Activated gamma-delta T cell treated with Interleukin-2 at 50 U/mL for 16 hours (primary cell): ENCODE measurements around the gene AMN.

Experiments used
- DNase-seq: peaks from one replicate; pipeline ENCODE4 v3.0.0-alpha.2; 2020

AMN gene

DNA sequence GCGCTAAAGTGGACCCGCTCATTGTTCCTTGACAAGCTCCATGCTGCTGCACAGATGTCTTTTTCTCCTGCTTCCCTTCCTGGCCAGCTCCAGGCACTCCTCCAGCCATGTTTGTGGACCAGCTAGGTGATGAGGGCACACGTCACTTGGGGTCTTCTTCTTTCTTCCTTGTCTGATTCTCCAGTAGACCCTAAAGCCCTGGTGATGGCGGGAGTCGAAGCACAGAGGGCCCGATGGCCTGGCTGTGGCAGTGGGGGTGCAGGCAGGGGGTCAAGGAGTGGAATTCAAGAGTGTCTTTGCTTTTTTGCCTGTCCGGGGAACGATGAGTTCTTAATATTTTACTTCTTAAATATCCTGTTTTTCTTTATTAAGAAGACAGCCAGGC is 23.0 kb upstream of the AMN start:
- DNase-seq, result no peak

DNA sequence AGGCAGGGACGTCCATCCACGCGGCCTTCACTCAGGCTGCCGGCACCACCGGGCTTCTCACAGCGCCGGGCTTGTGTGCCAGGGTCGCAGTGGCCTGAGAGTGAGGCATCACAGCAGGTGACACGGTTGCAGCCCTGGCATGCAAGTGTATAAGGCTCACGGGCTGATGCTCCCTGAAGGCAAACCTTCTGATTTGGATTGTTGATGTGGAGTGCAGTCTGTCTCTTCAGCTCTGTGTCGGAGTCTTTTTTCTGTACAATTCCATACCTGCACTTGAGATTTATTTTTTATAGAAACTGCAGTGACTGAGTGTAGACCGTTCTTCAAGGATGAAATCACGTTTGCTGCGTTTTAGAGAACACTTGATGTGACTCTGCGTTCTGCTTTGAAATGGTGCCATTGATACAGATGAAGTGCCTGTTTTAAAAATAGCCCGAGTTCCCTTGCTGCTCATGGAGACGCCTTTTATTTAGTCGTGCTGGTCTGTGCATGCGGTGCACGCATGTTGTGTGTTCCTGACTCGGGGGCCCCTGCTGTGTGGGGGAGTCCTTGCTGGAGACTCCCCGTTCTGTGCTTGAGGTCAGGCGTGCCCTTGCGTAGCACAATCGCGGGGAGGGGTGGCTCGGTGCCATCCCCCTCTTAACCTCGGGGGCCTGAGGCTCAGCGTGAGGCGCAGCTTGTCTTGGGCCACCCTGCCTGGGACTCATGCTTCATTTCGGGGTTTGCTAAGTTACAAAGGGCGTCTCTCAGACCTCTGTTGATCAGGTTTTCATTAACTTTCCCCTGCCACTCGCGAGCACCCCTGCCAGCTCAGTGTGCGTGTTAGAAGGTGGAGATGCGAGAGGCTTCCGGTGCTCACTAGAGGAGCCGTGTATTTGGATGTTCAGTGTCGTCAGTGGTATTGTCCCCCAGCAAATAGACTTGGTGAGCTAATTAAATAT is 21.6 kb upstream of the AMN start:
- peak; percentile 34 for DNase-seq

DNA sequence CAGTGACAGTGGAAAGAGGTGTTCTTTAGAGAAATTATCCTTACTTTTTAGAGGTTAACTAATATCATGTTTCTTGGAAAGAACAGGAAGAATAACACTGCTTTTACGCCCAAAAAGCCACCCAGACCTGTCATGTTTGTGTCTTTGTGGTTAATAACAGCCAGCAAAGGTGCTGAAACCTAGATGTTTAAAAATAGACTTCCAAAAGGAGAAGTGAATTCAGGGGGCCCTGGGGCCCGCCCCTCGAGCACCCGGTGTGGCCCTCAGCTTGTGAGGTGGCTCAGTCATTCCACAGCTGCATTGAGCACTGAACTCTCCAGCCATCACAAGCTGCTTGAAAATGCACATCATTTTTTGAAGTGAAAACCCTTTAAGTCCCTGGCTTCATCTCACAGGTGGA is 20.8 kb upstream of the AMN start:
- DNase-seq, result no peak

- no peak for DNase-seq
Observed at GRCh38 chr14:102902086-102902485, 20.4 kb upstream of the AMN start.

DNA sequence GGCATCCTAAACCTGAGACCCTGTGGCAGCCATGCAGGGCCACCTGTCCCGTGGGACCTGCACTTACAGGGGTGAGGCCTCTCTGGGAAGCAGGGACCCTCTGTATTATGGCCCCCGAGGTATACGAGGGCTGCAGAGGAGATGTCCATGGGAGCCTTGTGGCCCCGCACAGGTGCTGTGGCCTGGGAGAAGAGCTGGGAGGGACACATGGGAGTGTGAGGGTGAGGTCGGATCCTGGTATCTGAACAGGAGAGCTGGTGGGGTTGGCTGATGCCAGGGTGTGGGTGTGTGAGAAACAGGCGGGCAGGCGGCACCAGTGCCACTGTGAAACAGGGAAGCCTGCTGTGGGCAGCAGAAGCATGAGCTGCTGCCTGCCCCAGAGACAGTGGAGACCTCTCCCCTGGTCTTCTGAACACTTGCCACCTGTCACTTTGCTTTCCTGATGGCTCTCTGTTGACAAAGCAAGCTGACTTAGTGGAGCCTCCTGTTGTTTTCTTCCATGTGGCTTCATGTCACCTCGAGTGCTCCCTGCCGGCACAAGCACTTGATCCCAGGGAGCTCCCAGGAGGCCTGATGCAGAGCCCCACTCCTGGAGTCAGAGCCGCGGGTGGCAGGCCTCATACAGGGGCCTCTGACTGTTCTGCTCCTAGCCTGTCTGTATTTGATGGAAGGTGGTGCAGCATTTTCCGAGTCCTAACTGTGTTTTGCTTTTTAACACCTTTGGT is 19.8 kb upstream of the AMN start:
- no peak for DNase-seq

DNA sequence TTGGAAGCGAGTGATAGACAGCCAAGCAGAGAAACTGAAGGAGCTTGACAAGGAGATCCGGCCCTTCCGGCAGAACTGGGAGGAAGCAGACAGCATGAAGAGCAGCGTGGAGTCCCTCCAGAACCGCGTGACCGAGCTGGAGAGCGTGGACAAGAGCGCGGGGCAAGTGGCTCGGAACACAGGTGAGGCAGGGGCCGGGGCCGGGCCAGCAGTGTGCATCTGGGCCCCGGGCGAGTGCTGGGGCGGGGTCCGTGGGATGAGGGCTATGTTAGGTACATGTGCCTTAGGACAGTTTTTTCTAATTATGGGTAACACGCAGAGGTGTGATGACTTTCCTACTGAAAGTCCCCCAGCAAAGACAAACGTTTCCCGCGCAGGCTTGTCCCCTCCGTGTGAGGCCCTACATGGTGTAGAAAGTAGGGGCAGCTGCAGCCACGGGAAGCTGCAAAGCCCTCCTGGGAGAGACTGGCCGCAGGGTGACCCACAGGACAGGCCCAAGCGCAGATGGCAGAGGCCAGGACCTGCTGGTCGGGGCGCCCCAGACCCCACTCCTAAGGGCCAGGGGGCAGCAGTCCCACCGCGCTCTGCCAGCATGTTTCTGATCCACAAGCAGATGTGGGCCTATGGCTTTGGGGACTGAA is 19.1 kb upstream of the AMN start:
- no peak for DNase-seq

DNA sequence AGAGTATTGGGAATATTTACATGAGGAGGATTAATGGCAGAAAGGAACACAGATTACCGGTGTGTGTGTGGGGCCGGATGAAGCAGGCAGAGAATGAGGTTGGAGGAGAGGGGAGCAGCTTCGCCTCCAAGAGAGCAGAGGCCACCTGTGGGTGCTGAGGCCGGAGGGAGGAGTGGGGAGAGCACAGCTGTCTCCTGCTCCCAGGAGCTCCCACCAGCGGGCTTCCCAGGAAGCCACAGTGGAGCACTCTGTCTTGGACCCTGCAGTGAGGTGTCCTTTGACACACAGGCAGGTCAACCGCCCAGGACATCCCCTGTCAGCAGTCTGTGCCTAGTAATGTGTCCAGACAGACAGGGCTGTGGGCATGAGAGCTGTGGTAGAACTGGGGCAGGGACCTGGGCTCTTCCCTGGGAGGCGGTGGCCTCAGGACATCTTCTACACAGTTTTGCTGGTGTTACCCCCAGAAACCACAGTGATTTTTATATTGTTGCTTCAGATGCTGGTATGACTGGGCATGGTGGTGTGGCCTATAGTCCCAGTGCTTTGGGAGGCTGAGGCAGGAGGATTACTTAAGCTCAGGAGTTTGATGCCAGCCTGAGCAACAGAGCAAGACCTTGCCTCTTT is 18.5 kb upstream of the AMN start:
- no peak for DNase-seq

GRCh38 chr14:102905116-102906108 is 17.1 kb upstream of the AMN start:
- no peak for DNase-seq

GRCh38 chr14:102906616-102907302 is 15.7 kb upstream of the AMN start:
- DNase-seq, result no peak

- no peak for DNase-seq
Observed at GRCh38 chr14:102907303-102907844, 15.1 kb upstream of the AMN start.

DNA sequence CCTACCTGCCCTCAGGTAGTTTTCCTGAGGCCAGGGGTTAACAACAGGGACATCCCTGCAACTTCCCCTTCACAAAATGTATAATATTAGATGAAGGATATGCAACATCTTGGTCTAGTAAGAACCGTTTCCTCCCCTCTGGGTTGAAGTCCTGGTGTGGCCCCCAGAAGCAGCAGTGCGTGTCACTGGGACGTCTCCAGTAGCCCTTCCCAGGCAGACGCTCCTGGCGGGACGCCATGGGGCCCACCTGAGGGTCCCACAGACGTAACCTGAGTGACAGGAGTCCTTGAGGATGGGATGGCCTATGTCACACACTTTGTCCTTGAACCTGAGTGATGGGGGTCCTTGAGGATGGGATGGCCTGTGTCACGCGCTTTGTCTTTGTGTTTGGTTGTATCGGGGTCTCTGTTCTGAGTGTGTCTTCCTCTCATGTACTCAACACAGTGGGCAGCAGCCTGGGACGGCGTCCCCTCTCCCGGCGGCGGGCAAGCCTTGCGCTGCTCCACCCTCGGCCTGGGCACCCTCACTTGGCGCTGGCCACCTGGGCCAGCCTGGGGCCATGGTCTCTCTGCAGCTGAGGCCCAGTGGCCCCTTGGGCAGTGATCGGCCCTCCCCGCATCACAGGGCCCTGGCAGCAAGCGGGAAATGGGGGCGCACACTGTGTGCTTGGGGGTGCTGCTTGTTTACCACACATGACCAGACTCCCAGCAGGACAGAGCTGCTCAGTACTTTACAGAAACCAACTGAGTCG is 14.3 kb upstream of the AMN start:
- DNase-seq, result no peak

GRCh38 chr14:102908766-102909455 is 13.6 kb upstream of the AMN start:
- no peak for DNase-seq

DNA sequence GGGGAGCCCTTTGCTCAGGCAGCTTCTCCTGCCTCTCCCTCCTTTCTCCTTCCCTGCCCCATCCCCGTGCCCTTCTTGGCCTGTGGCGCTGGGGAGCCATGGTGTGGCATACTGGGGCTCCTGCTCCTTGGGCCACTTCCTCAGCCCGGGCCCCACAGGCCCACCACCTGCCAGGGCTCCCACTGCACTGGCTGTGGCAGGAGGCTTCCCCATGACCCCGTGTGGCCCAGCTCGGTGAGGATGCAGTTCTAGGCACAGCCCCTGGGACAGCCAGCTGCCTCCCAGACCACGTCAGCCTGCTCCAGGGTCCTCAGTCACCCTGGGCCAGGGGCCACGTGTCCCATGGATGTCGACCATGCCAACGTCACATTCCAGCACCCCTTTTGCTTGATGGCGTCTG is 13.0 kb upstream of the AMN start:
- DNase-seq, result no peak

DNA sequence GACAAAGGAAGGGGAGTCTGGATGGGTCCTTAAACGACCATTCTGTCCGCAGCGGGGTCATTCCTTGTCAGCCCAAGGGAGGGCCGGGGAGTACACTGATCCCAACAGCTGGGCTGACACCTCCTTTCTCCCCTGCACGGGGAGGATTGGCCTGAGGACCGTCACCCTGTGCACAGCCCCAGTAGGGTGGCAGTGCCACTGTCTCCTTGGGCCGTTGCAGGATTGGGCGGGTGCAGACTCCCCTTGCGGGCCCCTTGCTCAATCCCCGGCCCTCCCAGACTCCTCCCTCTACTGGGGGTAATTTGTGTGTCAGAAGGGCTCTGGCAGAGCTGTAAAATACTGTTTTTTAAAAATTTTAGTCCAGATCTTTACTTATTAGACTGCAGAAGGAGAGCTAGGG is 12.6 kb upstream of the AMN start:
- no peak for DNase-seq

GRCh38 chr14:102910442-102910841 is 12.0 kb upstream of the AMN start:
- no peak for DNase-seq

GRCh38 chr14:102911541-102911951 is 10.9 kb upstream of the AMN start:
- no peak for DNase-seq

DNA sequence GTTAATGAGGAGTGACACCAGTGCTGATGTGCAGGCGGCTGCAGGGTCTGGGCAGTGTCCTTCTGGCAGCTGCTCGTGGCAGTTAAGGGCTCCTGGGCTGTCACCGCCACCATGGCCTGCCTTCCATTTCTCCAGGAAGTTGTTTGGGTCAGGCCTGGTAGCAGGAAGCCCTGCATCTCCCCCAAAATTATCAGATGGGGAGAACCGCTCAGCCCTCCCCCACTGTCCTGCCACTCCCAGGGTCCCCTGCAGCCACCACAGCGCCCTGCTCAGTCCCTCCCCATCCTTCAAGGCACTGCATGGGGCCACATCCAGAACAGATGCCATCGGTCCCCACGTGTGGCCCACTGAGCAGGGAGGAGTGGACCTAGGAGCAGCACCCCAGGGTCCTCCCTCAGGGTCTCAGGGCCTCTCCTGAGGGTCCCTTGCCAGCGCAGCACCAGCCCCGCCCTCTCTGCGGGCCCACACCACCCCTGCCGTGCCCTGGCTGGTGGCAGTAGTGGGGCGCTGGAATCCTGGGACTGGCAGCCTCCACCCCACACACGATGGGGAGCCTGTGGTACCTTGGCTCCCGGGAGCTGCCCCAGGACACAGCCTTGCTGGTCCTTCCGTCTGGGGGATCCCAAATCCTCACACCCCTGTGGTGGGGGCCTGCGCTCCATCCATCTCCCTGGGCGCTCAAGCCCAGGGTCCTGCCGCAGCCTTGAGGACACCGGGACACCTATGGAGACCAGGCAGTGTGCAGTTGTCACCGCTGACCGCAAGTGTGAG is 10.3 kb upstream of the AMN start:
- no peak for DNase-seq

- no peak for DNase-seq
Observed at GRCh38 chr14:102913341-102914211, 8.9 kb upstream of the AMN start.
